ENCODE results near the gene SEC11A.
A peak's percentile ranks its signal among the peaks of the same experiment; 100 is the strongest.

SEC11A gene

DNA sequence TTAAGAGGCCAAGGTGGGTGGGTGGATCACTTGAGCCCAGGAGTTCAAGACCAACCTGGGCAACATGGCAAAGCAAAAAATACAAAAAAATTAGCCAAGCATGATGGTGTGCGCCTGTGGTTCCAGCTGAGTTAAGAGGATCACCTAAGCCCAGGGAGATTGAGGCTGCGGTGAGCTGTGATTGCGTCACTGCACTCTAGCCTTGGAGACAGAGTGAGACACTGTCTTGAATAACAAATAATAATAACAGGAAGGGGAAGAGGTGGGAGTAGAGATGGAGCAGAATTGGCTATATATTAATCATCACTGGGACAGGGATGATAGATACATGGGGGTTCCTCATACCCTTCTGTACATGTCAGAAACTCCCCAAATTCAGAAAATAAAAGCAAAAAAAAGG lies 34.1 kb downstream of the SEC11A start:
- DNase-seq (ENCODE audit: low read depth in 3 of 3), result no peak

DNA sequence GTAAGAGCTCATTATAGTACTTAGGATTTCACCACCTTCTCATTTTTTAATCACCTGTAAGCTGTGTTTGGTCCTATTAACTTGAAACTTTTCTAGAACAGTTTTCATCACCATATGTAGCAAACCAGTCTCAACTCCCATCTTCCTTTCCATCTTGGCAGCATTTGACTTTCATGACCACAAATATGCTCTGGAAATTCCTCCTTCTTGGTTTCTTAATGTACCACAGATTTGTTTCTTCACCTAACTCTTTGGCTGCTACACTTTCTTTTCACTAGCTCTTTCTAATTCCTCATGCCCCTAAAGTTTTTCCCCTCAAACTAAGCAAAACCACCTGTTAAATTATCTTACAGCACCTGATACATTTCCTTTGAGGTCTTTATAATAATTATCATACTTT lies 44.7 kb downstream of the SEC11A start:
- no peak for DNase-seq (ENCODE audit: low read depth in 3 of 3)

DNA sequence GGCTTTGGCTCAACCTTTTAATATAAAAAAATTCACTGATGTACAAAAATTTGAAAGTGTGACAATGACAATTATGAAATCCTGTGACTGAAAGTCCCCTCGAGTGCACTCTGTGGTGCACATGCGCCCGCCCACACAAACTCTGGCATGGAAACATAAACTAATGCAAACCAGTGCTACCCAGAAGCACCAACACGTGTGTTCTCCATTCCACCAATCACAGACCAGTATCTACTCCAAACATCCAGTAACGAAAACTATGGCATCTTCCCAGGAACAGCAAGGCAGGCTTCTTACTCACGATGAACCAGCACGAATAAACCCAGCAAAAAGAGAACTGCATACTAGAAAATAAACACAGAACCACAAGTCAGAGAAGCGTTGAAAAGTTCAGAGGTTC lies 46.2 kb downstream of the SEC11A start:
- DNase-seq (ENCODE audit: low read depth in 3 of 3), result peak in 2 of 3 donors; percentile 44 to 54

DNA sequence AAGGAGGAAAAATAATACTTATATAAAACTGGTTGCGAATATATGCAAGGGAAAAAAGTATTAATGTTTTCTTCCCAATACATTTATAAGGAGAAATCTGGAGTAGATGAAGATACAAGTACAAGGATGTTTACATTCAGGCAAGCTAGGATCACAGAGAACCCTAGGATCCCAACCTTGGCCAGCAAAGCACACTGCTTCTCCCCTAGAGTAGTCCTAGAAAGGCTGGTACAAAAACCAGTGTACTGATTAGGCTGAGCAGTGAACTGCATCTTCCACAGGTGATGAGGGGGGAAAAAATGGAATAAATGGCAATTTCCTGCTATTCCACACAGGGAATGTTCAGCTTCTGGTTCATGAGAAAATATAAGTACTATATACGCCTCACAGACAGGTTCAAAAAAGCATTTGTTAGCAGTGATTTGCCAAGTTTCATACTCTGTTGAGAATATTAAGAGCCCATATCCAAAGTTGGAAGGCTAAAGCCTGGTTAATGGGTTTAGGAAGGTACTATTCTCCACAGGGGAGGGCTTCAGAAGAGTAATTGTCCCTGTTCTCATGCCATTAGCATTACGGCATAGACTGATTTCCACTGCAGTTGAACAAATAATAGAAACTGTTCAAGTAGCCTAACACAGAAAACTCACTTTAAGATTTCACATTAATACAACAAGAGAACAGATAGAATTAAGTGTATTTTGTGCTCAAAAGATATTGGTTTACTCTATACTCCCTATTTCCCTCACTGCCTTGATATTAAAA lies 47.5 kb downstream of the SEC11A start:
- DNase-seq (ENCODE audit: low read depth in 3 of 3), result no peak

DNA sequence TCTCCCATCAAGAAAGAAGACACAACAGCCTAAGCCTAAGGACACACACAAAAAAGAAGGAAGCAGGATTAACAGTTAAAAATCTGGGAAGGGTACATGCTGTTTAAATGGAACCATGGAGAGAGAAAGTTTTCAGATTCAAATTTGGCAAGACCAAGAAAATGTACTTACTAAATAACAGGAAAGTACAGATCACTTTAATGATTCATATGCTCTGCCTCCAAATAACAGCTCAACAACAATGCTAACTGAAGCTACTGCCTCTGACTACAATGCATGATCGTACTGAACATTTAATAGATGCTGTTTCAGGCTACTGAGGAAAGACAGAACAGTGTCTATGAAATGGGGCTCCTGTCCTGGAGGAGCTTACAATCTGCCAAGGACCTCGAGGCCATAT lies 49.6 kb downstream of the SEC11A start:
- no peak for DNase-seq (ENCODE audit: low read depth in 3 of 3)

DNA sequence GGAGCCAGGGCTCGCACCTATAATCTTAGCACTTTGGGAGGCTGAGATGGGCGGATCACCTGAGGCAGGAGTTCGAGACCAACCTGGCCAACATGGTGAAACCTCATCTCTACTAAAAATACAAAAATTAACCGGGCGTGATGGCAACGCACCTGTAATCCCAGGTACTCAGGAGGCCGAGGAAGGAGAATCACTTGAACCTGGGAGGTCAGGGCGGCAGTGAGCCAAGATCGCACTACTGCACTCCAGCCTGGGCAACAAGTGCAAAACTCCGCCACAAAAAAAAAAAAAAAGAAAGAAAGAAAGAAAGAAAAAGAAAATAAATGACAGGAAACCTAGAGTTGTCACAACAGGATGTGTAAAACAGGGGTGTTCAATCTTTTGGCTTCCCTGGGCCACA lies 54.9 kb downstream of the SEC11A start:
- no peak for DNase-seq (ENCODE audit: low read depth in 3 of 3)

DNA sequence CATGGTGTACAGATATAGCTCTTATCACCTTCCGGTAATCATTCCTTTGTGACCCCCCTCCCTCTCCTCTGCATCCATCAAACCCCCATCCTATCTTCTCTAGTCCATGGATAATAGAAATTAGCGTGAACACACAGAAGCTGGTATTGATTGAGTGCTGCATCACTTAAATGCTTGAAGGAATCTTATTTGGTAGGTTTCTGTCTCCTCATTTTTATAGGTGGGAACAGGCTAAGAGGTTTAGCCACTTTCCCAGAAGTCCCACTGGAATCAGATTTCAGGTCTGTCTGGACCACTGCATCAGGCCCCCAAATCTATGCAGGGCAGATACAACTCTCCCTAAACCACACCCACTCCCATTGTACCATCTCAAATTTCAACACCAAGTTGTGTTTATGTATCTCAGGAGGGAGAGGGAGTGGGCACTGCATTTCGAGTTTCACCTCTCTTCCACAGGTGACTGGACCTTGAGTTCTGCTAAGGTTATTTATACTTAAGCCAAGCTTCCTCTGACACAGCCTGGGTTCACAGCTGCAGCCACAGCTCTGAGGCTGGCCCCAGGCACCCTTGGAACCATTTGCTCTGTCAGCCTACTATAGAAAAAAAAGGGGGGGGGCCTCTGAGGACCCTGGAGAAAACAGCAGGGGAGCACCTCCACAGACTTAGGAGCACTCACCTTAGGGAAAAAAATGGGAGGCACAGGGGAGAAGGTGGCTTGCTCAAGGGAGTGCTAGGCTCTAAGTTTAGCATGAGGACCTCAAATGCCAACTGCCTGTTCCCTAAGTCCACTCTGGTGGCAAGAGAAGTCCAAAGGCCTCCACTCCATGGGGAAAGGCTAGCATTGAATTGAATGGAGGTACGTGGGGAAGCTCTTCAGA lies 55.8 kb downstream of the SEC11A start:
- DNase-seq (ENCODE audit: low read depth in 3 of 3), result no peak

DNA sequence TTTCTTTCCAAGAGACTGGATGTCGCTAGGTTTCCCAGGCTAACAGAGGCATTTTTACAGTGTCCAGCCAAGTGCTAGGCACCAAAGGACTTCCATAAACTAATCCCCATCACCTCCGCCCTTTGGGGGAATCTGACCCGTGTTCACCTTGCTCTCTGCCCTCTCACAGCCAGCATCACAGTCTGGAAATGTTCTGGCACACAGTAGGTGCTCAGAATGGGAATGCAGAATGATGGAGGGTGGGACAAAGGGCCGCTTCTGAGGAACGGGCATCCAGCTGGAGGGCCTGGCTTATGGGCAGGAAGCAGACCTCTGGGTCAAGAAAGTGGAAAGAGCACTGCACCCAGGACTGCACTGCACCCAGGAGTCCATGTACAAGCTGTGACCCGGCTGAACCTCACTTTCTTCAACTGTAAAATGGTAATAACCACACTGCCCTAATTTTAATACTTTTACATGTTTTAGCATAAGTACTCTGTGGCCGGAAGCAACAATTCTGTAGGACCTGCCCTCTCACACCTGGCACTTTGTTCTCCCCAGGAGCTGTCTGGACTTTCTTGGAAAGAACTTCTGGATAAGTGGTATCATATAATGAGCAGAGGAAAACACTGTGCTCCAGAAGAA lies 57.0 kb downstream of the SEC11A start:
- no peak for DNase-seq (ENCODE audit: low read depth in 3 of 3)

DNA sequence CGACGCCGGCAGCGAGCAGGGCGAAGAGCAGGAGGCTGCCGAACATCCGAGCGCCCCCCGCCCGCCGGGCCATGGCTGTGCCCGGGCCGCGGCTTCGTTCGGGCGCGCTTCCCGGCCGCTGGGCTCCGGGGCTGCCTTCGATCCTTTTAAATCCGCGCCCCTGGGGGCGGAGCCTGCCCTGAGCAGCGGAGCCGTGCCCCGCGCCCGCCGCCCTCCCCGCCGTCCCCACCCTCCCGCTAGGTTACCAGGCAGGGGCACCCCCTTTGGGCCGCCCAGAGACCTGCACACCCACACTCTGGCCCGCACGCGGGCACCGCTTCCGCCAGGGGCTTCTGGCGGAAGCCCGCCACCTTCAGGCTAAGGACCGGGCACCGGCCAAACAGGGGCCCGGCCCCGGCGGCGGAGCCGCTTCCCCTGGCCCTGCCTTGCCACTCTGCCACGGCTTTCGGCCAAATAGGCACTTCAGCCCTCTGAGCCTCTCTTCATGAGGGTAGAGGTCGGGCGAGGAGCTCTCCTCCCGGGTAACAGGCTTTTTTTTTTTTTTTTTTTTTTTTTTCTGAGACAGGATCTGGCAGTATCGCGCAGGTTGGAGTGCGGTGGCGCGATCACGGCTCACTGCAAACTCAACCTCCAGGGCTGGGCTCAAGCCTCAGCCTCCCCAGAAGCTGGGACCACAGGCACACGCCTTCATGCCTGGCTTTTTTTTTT lies 57.7 kb downstream of the SEC11A start, which contains the start of gene NMB:
TSS of gene NMB (minus strand) at position 120 of the 708 bp plus-strand sequence. CDS start at position 73, 47 bp downstream.
- peak; percentile 60 to 69 (median 62) for DNase-seq (ENCODE audit: low read depth in 3 of 3)

DNA sequence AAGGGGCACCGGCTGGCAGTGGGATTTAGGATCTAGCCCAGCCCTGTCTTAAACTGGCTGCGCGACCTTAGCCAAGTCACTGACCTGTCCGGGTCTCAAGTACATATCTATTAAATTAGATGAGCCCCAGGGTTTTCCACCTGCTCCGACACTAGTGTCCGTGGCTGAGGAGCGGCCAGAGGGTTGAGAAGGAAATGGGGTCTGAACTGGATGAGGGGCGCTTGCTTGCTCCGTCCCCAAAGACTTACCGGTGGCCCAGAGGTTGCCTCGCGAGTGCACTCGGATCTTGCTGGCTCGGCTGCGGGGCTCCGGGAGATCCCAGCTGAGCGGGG lies 58.2 kb downstream of the SEC11A start:
- no peak for DNase-seq (ENCODE audit: low read depth in 3 of 3)

DNA sequence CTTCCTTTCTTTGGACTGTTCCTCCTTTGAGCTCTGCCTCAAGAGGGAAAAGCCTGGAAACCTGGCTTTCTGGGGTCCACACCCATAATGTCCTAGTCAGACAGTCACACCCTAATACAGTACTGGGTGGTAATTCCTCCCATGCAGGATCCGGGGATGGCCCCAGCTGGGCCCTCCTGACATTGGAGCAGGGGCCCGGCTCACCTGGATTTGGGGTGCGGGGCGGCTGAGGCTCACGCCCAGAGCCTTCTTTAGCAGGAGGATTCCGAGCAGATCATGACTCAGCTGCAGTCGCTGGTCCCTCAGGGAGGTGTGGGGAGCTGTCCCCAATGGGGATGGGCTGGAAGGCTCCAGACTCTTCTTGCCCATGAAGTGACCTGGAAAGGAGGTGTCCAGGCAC lies 59.0 kb downstream of the SEC11A start:
- DNase-seq (ENCODE audit: low read depth in 3 of 3), result no peak

DNA sequence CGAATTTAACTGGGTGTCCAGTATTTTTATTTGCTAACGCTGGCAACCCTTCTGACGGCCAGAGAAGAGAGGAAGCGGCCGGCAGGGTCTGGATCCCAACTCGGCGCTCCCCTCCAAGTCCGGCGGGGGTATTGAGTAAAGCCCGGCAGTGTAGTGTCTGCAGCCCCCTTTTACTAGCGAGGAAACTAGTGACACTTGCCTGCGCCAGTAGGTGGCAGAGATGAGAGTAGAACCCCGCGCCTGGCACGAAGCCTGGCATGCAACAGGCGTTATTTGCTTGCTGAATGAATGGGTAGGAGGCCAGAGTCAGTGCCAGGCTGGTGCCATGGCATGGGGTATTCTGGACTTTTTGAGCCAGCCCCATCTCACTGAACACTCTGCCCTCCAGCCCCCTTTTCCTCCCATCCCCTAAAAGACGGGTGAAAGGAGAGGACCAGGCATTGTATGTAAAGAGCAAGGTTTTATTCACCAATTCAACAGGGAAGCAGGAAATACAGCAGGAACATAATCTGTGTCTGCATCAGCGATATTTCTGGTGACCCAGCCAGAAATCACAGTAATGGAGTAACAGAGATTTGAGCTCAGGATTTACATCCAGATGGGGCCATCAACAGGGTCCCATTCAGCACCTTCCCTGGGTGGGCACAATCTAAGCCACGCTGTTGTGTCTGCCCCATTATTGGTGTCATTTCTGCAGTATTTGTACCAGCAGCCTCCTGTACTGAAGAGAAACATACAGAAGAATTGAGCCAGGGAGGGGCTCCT lies 61.1 kb downstream of the SEC11A start:
- peak in 2 of 3 donors; percentile 72 to 74 for DNase-seq (ENCODE audit: low read depth in 3 of 3)

DNA sequence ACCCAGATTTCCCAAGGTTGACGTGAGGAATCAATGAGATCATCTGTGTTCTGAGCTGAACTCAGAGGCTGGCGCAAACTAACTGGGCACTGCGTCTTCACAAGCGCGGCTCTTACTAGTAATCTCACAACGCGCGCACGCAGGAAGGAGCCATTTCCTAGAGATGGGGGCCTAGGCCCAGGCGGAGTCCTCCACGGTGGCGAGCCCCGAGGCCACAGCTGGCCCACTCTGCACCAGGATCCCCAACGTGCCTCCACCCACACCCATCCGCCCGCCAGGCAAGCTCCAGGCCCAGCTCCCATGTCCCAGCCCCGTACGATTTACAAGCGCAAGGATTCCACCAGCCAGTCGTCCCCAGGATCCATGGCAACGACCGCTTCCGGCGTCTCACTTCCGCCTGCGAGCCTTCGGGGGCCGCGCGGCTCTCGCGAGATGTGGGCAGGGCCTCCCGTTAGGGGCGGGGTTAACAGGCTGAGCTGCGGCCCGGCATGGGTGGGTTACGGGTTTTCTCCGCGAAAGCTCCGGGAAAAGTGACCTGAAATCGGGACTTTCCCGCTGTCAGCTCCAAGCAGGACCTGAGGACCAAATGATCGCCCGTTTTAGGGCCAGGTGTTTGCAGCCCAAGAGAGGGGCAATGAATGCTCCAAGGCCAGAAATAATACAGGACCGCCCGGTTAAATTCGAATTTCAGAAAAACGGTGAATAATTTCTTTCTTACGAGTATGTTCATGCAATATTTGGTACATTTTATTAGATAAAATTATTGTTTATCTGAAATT lies 61.8 kb downstream of the SEC11A start, which contains the start of gene WDR73:
TSS of gene WDR73 (minus strand) at position 374 of the 779 bp plus-strand sequence. CDS start at position 365, 9 bp downstream.
- peak; percentile 94 to 96 (median 95) for DNase-seq (ENCODE audit: low read depth in 3 of 3)

DNA sequence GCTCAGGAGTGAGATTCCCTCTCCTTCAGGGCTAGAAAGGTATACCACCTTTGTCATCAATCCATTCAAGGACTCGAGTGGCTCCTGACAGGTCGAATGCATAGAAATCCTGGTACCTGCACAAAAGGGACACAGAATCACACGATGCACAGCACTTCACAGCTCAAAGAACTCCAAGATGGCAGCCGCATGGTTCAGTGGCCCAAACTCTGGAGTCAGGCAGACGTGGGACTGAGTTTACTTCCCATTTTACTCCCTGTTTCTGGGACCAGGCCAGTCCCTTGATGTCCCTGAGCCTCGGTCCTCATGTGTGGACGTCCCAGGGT lies 62.4 kb downstream of the SEC11A start:
- DNase-seq (ENCODE audit: low read depth in 3 of 3), result no peak

DNA sequence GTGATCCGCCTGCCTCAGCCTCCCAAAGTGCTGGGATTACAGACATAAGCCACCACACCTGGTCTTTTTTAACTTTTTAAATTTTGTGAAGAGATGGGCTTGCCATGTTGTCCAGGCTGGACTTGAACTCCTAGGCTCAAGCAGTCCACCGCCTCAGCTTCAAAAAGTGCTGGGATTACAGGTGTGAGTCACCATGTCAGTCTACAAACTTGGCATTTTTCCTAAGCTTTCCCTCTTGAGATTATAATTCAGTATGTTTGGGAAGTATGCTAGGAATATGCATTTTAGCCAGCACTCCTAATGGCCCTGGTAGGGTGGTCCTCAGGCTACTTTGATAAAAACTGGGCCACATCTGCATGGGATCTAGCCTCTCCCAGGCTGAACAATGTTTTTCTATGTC lies 66.2 kb downstream of the SEC11A start:
- DNase-seq (ENCODE audit: low read depth in 3 of 3), result no peak

DNA sequence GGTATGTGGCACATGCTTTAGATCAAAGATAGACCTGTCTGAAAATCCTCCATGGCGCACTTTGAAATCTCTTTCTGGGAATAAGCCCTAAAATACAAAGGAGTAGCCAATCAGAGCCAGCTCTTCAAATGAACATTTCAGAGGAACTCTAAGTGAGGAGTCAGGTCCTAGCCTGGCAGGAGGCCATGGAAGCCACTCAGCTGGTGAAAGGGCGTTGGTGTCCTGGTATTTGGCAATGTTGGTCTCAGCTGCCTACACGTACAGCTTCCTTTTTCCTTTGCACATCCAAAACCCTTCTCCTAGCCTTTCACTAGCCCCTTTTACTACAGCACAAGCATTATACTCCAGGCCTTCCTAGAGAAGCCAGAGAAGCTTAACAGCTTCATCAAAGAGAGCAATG lies 67.4 kb downstream of the SEC11A start:
- no peak for DNase-seq (ENCODE audit: low read depth in 3 of 3)

DNA sequence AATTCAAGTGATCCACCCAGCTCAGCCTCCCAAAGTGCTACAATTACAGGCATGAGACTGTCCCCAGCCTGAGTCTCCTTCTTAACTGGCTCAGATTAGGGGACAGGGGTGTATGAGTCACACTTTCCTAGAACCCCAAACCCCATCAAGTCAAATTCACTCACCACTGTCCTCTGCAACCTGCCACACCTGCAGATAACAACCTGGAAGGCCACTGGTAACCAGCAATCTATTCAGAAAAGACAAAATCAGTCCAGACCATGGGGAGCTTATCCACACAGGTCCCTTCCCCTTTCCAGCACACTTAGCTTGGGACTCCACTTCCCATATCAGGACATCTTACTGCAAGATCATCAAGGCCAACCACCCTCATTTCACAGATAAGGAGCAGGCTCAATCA lies 68.2 kb downstream of the SEC11A start:
- DNase-seq (ENCODE audit: low read depth in 3 of 3), result no peak

DNA sequence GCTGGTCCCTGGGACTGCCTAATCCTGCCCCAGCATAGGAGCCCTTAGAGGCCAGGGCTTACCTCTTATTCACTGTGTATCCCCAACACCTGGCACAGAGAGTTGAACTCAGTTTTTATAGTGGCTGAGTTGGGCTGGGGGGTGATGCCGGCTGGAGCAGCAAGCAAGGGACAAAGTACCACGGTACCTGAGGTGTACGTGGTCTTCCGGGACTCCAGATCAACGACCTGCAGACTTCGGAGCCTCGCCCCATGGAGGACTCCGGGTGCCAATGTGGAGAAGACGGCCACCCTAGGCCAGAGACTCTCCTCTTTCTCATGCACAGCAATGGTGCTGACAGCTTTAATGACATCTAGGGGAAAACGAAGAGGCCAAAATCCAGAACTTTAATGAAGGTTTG lies 69.9 kb downstream of the SEC11A start:
- DNase-seq (ENCODE audit: low read depth in 3 of 3), result no peak

DNA sequence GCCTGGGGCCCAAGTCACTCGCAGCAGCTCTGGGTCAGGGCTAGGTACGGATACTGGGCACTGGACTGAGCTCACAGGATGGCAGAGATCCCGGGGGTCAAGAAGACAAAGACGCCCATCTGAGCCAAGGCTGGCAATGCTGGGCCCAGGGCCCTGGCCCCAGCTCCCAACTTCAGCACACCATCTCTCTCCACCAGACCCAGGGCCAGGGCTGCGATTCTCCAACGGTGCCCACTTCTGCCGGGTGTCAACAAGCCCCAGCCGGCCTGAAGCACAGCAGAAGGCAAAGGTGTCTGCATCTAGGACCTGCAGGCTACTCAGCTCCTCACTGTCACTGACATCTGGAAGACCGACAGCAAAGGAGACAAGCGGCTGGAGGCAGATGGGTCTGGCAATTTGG lies 70.4 kb downstream of the SEC11A start:
- DNase-seq (ENCODE audit: low read depth in 3 of 3), result no peak

DNA sequence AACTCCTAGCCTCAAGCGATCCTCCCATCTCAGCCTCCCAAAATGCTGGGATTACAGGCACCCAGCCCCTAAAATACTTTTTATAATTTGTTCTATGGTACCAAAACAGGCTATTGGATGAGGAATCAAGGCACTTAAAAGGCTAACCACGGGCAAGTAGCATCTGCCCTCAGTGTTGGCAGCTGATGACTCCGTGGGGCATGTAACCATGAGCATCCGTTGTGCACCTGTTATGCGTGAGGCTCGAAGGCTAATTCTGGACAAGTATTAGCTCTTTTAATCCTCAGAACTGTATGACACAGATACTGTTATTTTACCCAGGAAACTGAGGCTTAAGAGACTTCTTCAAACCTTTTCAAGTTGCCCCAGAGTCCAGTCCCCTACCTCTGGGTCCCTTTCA lies 72.1 kb downstream of the SEC11A start:
- no peak for DNase-seq (ENCODE audit: low read depth in 3 of 3)
